Left lung (tissue), 14 donors: ENCODE measurements around the gene UGT1A5. TPM values are rescaled to one million over a fixed set of nuclear protein-coding genes. Genes with fewer than 3 reads are reported as not detected.

Experiments
- ATAC-seq: fragments of 200-7000 bp; cut with Tn5 transposase; one replicate; pipeline ENCODE4 v1.9.1; 2020; ENCODE audit warnings: moderate library complexity
- DNase-seq, 4 donors: peaks; one replicate each; pipeline ENCODE4 v3.0.0-alpha.2; 2013 to 2020
- H3K27ac ChIP-seq, 2 donors: fragments of 200-600 bp; sonication (generic) in 1 of 2; one replicate each; pipeline versions ENCODE4 v1.5.0 to v1.8.0; 2020 to 2021
- H3K27me3 ChIP-seq, 2 donors: fragments of 200-600 bp; sonication (generic) in 1 of 2; one replicate each; pipeline versions ENCODE4 v1.5.0 to v1.8.0; 2020 to 2021
- H3K36me3 ChIP-seq, 2 donors: fragments of 200-600 bp; sonication (generic) in 1 of 2; one replicate each; pipeline versions ENCODE4 v1.5.0 to v1.8.0; 2020 to 2021
- H3K4me1 ChIP-seq, 2 donors: fragments of 200-600 bp; one replicate each; pipeline ENCODE4 v1.8.0; 2021
- H3K4me3 ChIP-seq, 2 donors: fragments of 200-600 bp; sonication (generic) in 1 of 2; one replicate each; pipeline versions ENCODE4 v1.5.0 to v1.8.0; 2020 to 2021; ENCODE audit warnings: mild to moderate bottlenecking in 1 of 2
- H3K9me3 ChIP-seq, 2 donors: fragments of 200-600 bp; sonication (generic) in 1 of 2; one replicate each; pipeline versions ENCODE4 v1.5.0 to v1.8.0; 2020 to 2021
- CTCF ChIP-seq, 2 donors: fragments of 200-600 bp; sonication (generic) in 1 of 2; IDR thresholded peaks; one replicate each; pipeline versions ENCODE4 v1.5.0 to v1.8.0; 2021; ENCODE audit warnings: antibody characterized with exemption in 2 of 2
- intact Hi-C, 2 donors: fragments of 100-400 bp; cut with DNase I; formaldehyde crosslinking; loops; one replicate each; pipeline versions ENCODE4 v1.11.2 to v1.14.2; 2022
- long read RNA-seq, 12 donors: library from polyadenylated mRNA in 2 of 12; unstranded in 2 of 12; transcript quantifications; one replicate each; pipeline ENCODE4 v2.0.0 and lab custom pipeline, GENCODE V29; 2019 to 2026
- polyA plus RNA-seq, 6 donors: library from polyadenylated mRNA; unstranded; fragments of 120-200 nt; gene quantifications; one replicate each; pipeline ENCODE4 v1.2.1, GENCODE V29; 2013; ENCODE audit not compliant: insufficient read length in 6 of 6
- total RNA-seq, 2 donors: library from RNA; stranded (reverse); fragmentation: NEBNext Ultra II Directional; extraction: Animal tissue kit (Norgen Biotek cat#: 25700); gene quantifications; one replicate each; pipeline ENCODE4 v1.2.1, GENCODE V29; 2021
- donor health status: DM: no; HTN: yes; CAD: no.
- donor health status: DM: no; HTN: no; CAD: no.

UGT1A5 gene
- total RNA-seq (under 1 TPM in 1 of 2 donors, not detected in 1; 0.10 TPM), polyA plus RNA-seq (not detected)
- long read RNA-seq, donor 1: 0 reads
- long read RNA-seq, donor 2: 0 reads
- long read RNA-seq, donor 3: 0 reads
- long read RNA-seq, donor 4: 0 reads
- long read RNA-seq, donor 5: 0 reads
- long read RNA-seq, donor 6: 0 reads
- long read RNA-seq, donor 7: 0 reads
- long read RNA-seq, donor 8: 0 reads
- long read RNA-seq, donor 9: 0 reads
- long read RNA-seq, donor 10: 0 reads
- long read RNA-seq, donor 11: 0 reads
- long read RNA-seq, donor 12: 0 reads

DNA sequence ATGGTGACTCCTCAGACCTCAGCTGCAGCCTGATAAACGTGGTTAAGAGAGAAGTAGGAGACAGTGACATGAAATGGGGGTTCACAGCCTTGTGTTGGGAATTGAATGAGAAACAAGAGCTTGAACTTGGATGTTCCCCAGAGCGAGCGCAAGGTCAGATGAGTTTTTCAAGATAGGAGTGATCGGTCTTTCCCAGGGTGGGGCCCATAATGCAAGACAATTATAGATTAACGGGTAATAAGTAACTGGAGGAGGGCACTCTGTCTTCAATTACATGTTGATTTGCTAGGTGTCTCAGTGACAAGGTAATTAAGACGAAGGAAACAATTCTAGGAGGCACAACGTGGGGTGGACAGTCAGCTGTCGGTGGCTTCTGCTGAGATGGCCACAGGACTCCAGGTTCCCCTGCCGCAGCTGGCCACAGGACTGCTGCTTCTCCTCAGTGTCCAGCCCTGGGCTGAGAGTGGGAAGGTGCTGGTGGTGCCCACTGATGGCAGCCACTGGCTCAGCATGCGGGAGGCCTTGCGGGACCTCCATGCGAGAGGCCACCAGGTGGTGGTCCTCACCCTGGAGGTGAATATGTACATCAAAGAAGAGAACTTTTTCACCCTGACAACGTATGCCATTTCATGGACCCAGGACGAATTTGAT is at the start of gene UGT1A5:
TSS of gene UGT1A5 (plus strand) at position 297 of the 651 bp plus-strand sequence. CDS start at position 382, 85 bp downstream.
- DNase-seq (no peak), ATAC-seq (no peak)
- Histone ChIP-seq H3K4me1 (no peaks in the 10 kb centered on the region), H3K27me3 (peaks cover 0 to 9% of the 10 kb centered on the region in 2 donors), H3K36me3 (no peaks in the 10 kb centered on the region), H3K9me3 (no peaks in the 10 kb centered on the region), H3K4me3 (no peak within 1 kb of the TSS), H3K27ac (no peak within 1 kb of the TSS)
- TF ChIP-seq CTCF (IDR thresholded peaks at IDR 0.05): no peak
- intact Hi-C loops: no loop called here

- Histone ChIP-seq H3K36me3 (no peaks in the 10 kb centered on the region), H3K4me1 (no peaks in the 10 kb centered on the region), H3K4me3 (no peak overlapping the region), H3K27me3 (no peaks in the 10 kb centered on the region), H3K27ac (no peak overlapping the region), H3K9me3 (peaks cover 0 to 7% of the 10 kb centered on the region in 2 donors)
- intact Hi-C loops: no loop called here
- TF ChIP-seq CTCF (IDR thresholded peaks at IDR 0.05): no peak
- ATAC-seq (no peak), DNase-seq (no peak)
Measured at GRCh38 chr2:233663911-233664310, 48.8 kb upstream of the UGT1A5 start.

DNA sequence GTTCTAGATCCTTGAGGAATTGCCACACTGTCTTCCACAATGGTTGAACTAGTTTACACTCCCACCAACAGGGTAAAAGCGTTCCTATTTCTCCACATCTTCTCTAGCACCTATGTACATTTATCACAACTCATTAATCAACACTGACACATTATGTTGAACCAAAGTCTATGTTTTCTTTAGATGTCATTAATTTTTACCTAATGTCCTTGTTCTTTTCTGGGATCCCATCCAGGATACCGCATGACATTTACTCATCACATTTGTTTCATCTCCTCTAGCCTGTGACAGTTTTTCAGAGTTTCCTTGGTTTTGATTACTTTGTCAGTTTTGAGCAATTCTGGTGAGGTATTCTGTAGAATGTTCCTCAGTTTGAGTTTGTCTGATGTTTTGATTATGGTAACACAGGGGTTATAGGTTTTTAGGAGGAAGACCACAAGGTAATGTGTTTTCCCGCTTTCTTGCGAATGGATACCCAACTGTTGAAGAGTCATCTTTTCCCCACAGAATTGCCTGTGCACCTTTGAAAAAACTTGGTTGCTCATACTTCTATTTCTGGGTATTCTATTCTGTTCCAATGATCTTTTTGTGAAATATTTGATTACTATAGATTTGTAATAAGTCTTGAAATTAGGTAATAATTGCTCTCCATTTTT is 44.0 kb upstream of the UGT1A5 start:
- DNase-seq (no peak), ATAC-seq (no peak)
- Histone ChIP-seq H3K4me3 (no peak overlapping the region), H3K27ac (no peak overlapping the region), H3K36me3 (no peaks in the 10 kb centered on the region), H3K9me3 (peaks cover 0 to 6% of the 10 kb centered on the region in 2 donors), H3K4me1 (no peaks in the 10 kb centered on the region), H3K27me3 (no peaks in the 10 kb centered on the region)
- intact Hi-C loops: no loop called here
- no peak for TF ChIP-seq CTCF (IDR thresholded peaks at IDR 0.05)

DNA sequence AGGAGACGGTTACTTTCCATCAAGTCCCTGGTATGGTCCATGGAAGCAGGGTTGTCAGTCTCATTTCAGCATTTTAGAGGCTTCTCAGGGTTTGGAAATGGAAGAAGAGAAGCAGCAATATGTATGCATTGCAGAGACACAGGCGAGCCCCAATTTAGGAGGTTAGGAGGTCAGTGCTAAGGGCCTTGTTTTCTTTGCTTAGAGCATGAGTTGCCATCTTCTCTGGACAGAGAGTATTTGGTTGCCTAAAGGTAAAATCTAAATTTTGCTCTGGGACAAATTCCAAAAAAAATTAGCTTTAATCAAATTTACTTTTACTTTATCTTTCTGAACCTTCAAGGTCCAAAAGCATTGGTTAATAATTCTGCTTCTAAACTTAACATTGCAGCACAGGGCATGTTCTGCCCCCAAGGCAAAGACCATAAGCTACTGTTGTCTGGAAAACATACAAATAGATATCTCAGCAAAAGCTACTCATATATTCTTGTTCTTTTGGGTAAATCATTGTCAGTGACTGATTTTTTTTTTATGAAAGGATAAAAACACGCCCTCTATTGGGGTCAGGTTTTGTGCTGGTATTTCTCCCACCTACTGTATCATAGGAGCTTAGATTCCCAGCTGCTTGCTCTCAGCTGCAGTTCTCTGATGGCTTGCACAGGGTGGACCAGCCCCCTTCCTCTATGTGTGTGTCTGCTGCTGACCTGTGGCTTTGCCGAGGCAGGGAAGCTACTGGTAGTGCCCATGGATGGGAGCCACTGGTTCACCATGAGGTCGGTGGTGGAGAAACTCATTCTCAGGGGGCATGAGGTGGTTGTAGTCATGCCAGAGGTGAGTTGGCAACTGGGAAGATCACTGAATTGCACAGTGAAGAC is 41.2 kb upstream of the UGT1A5 start, which contains the start of gene UGT1A9:
TSS of gene UGT1A9 (plus strand) at position 609 of the 872 bp plus-strand sequence. CDS start at position 646, 37 bp downstream.
- H3K27me3 ChIP-seq: no peaks in the 10 kb centered on the region
- no peaks in the 10 kb centered on the region for H3K36me3 ChIP-seq
- no peak within 1 kb of the TSS for H3K4me3 ChIP-seq
- no peak for TF ChIP-seq CTCF (IDR thresholded peaks at IDR 0.05)
- no peak within 1 kb of the TSS for H3K27ac ChIP-seq
- ATAC-seq (no peak), DNase-seq (no peak)
- H3K4me1 ChIP-seq: no peaks in the 10 kb centered on the region
- intact Hi-C loops: no loop called here
- no peaks in the 10 kb centered on the region for H3K9me3 ChIP-seq
